ENCODE measurements around the gene VCL.

GRCh38 chr10:74077416-74077815 lies 79.5 kb downstream of the VCL start:
- TF ChIP-seq CTCF (IDR thresholded peaks at IDR 0.05) (no peak), POLR2A (IDR thresholded peaks at IDR 0.05) (no peak)

Measured in upper lobe of left lung (tissue), 4 donors.